HAP-1 (cell line): ENCODE data around the gene NKTR.

Experiments
- DNase-seq, 2 experiments: peaks; one replicate each; pipeline ENCODE4 v3.0.0-alpha.2; 2016 to 2020; ENCODE audit warnings: low spot score in 2 of 2
- H3K27me3 ChIP-seq: fragments of 250-450 bp; sonication (Bioruptor Pico); 2 replicates; pipeline ENCODE4 v1.5.1; 2020; ENCODE audit warnings: low read depth, mild to moderate bottlenecking, moderate library complexity
- H3K36me3 ChIP-seq: fragments of 250-450 bp; sonication (Bioruptor Pico); replicated peaks from 2 replicates; pipeline ENCODE4 v1.5.1; 2020; ENCODE audit warnings: mild to moderate bottlenecking
- H3K4me1 ChIP-seq: fragments of 250-450 bp; sonication (Bioruptor Pico); 2 replicates; pipeline ENCODE4 v1.5.1; 2020; ENCODE audit warnings: mild to moderate bottlenecking
- H3K4me3 ChIP-seq: fragments of 250-450 bp; sonication (Bioruptor Pico); 2 replicates; pipeline ENCODE4 v1.5.1; 2020; ENCODE audit warnings: mild to moderate bottlenecking, moderate library complexity
- H3K9me3 ChIP-seq: fragments of 250-450 bp; sonication (Bioruptor Pico); 2 replicates; pipeline ENCODE4 v1.5.1; 2020; ENCODE audit warnings: mild to moderate bottlenecking, moderate library complexity
- in situ Hi-C: fragments of 300-500 bp; cut with MboI; formaldehyde crosslinking; loops from 3 replicates; pipeline ENCODE4 v1.14.3; 2020; ENCODE audit warnings: low sequenced_read_pairs, inconsistent platforms, mixed read lengths

The NKTR gene

DNA sequence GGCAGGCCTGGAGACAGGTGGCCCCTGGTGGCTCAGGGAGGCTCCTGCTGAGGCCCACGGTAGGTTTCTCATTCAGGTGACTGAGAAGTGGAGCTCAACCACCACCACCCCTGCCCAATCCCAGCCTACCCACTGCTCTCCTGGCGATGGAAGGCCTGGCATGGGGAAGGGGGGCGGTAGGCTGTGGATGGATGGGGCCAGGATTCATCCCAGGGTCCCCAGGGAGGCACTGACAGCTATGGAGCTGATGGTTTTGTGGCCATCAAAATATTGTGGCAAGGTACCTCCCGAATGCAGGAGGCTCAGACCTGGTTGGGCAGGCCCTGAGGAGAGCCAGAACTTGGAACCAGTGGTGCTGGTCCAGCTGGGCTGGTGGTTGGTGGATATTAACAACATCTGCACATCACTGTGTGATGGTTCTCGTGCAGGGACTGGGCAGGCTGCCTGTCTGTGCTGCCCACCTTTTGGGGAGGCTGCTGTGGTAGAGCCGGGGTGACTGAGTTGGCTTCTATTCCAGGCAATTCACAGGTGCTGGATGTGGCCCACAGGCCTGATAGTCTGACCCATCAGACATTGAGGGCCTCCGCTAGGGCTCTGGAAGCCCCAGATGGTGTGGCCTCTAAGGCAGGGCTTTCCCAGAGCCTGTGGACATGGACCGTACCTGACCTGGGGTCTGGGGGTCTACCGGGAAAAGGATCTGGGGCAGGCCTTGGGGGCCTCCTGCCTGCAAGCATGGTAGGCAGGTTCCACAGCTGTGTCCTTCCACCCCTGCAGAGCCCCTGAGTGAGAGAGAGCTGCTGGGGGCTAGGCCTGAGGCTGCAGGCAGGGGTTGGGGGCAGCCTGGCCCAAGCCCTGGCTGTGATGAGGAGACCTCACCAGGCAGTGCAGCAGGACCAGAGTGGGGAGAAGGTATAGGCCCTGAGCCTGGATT, 56.5 kb downstream of the NKTR start:
- Histone ChIP-seq H3K4me1 (peaks cover 13% of the 10 kb centered on the region), H3K4me3 (no peak overlapping the region), H3K9me3 (no peaks in the 10 kb centered on the region), H3K36me3 (no peaks in the 10 kb centered on the region), H3K27me3 (no peaks in the 10 kb centered on the region)
- in situ Hi-C loops: no loop called here
- DNase-seq: no peak

DNA sequence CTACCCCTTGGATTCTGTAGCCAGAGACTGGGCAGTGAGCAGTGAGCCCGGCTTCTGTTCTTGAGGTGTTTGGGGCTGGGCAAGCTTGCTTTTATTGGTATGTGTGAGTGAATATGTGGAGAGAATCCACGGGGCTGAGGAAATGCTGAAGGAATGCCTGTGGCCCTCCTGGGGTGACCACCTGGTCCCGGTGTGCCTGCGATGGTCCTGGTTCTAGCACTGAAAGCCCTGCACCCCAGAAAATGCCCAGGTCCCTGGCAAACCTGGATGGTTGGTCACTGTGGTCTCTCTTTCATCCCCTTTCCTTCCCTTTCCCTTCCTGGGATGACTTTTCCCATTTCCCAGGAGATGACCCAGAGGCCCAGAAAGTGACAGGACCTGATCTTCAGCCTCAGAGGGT, 57.2 kb downstream of the NKTR start:
- in situ Hi-C loops: no loop called here
- H3K4me3 ChIP-seq: no peak overlapping the region
- no peak for DNase-seq
- no peaks in the 10 kb centered on the region for H3K36me3 ChIP-seq
- peaks cover 13% of the 10 kb centered on the region for H3K4me1 ChIP-seq
- H3K27me3 ChIP-seq: no peaks in the 10 kb centered on the region
- no peaks in the 10 kb centered on the region for H3K9me3 ChIP-seq

DNA sequence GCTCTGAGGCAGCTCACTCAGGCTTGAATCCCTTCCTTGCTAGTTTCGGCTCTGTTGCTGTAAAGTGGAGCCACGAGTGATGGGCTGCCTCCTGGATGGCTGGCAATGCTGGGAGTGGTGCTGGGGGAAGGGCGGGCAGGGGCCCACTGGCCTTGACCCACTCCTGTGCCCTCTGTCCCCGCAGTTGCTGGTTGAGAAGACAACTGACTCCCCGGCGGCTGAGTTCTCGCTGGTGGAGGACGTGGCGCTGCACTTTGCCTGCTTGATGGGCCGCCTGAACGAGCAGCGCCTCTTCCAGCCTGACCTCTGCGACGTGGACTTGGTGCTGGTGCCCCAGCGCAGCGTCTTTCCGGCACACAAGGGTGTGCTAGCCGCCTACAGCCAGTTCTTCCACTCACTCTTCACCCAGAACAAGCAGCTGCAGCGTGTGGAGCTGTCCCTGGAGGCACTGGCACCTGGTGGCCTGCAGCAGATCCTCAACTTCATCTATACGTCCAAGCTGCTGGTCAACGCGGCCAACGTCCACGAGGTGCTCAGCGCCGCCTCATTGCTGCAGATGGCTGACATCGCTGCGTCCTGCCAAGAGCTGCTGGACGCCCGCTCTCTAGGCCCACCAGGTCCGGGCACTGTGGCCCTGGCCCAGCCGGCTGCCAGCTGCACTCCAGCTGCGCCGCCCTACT, 57.7 kb downstream of the NKTR start:
- Histone ChIP-seq H3K36me3 (no peaks in the 10 kb centered on the region), H3K4me1 (peaks cover 12% of the 10 kb centered on the region), H3K4me3 (no peak overlapping the region), H3K9me3 (no peaks in the 10 kb centered on the region), H3K27me3 (no peaks in the 10 kb centered on the region)
- in situ Hi-C loops: no loop called here
- DNase-seq: no peak

DNA sequence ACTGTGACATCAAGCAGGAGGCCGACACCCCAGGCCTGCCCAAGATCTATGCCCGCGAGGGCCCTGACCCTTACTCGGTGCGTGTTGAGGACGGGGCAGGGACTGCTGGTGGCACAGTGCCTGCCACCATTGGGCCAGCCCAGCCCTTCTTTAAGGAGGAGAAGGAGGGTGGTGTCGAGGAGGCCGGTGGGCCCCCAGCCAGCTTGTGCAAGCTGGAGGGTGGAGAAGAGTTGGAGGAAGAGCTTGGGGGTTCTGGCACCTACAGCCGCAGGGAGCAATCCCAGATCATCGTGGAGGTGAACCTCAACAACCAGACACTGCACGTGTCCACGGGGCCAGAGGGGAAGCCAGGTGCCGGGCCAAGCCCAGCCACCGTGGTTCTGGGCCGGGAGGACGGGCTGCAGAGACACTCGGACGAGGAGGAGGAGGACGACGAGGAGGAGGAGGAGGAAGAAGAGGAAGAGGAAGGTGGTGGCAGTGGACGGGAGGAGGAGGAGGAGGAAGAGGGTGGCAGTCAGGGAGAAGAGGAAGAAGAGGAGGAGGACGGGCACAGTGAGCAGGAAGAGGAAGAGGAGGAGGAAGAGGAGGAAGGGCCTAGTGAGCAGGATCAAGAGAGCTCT, 58.4 kb downstream of the NKTR start:
- DNase-seq: no peak
- H3K4me3 ChIP-seq: no peak overlapping the region
- no peaks in the 10 kb centered on the region for H3K36me3 ChIP-seq
- in situ Hi-C loops: no loop called here
- H3K9me3 ChIP-seq: no peaks in the 10 kb centered on the region
- no peaks in the 10 kb centered on the region for H3K27me3 ChIP-seq
- H3K4me1 ChIP-seq: peaks cover 6% of the 10 kb centered on the region

DNA sequence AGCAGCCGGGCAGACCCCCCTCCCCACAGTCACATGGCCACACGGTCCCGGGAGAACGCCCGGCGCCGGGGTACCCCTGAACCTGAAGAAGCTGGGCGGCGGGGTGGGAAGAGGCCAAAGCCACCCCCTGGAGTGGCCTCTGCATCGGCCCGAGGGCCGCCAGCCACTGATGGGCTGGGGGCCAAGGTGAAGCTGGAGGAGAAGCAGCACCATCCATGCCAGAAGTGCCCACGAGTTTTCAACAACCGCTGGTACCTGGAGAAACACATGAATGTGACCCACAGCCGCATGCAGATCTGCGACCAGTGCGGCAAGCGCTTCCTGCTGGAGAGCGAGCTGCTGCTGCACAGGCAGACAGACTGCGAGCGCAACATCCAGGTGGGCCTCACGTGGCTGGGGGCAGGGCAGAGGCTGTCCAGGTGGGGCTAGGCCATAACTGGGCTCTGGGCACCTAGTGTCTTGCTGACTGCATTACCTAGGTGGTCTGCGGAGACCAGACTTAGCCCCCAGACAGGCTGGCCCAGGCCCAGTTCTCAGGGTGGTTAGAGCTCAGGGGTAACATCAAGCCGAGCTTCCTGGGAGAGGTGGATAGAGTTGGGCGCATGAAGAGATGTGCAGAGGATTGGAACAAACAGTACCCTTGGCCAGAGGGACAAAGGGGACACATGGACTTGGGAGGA, 59.1 kb downstream of the NKTR start:
- no peaks in the 10 kb centered on the region for H3K36me3 ChIP-seq
- no peak overlapping the region for H3K4me3 ChIP-seq
- peaks cover 5% of the 10 kb centered on the region for H3K4me1 ChIP-seq
- no peak for DNase-seq
- no peaks in the 10 kb centered on the region for H3K9me3 ChIP-seq
- no peaks in the 10 kb centered on the region for H3K27me3 ChIP-seq
- in situ Hi-C loops: no loop called here

DNA sequence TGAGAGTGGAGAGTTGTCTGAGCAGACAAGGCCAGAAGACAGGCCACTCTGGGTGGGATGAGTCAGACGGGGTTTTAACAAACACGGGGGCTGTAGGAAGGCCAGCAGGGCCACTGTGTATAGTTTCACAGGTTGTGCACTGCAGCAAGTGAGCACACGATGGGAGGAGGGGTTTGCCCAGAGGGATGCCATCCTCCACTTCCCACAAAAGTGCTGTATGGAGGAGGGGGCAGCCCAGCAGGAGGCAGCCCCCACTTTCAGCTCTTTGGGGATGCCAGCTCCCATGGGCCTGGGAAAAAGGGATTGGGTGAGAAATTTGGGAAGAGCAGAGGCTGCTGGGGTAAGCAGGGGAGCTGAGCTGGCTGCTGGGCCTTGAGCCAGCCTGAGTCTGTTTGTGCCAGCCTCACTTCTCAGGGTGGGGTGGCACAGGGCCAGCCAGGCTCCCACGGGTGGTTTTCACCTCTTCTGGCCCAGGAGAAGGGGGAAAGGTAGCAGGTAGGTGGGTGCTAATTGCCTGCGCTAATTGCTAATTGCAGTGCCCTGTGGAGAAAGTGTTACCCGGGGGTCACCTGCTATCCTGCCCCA, 59.7 kb downstream of the NKTR start:
- Histone ChIP-seq H3K27me3 (no peaks in the 10 kb centered on the region), H3K4me3 (no peak overlapping the region), H3K36me3 (no peaks in the 10 kb centered on the region), H3K9me3 (no peaks in the 10 kb centered on the region), H3K4me1 (no peaks in the 10 kb centered on the region)
- no peak for DNase-seq
- in situ Hi-C loops: no loop called here

DNA sequence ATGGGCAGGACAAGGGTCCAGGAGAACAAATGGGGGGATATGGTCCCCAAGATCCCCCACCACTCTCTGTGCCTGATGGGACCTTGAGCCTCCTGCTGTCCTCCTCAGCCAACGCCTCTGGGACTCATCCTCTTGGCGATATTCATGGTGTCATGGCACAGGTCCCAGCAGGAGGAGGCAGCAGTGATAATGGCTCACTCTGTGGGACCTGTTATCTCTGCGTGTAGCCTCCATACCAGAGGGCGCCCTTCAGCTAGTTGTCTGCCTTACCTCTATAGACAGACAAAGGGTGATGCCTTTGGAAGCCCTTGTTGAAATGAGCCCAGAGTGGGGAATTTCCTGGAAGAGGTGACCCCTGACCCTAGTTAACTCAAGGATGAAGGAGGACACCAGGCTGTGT, 60.4 kb downstream of the NKTR start:
- DNase-seq: no peak
- no peaks in the 10 kb centered on the region for H3K4me1 ChIP-seq
- in situ Hi-C loops: no loop called here
- H3K4me3 ChIP-seq: no peak overlapping the region
- no peaks in the 10 kb centered on the region for H3K9me3 ChIP-seq
- H3K27me3 ChIP-seq: no peaks in the 10 kb centered on the region
- H3K36me3 ChIP-seq: no peaks in the 10 kb centered on the region

DNA sequence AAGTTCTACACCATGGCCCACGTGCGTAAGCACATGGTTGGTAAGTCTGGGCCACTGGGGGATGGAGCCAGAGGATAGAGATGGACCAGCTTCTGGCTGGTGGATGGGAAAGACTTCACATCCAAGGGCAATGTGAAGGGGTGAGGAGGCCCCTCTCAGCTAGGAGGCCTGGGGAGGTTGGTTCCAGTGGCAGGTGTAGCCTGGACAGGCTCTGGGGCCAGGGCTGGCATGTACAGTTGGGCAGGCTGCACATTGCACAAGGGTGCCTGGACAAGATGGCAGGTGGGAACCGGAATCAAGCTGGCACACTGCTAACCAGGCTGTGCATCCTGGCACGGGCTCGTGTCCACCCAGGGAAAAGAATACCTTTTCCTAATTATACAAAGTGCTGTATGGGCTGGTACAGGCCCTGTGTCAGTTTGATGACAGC, 61.1 kb downstream of the NKTR start:
- in situ Hi-C loops: no loop called here
- Histone ChIP-seq H3K4me1 (no peaks in the 10 kb centered on the region), H3K9me3 (no peaks in the 10 kb centered on the region), H3K4me3 (no peak overlapping the region), H3K27me3 (no peaks in the 10 kb centered on the region), H3K36me3 (no peaks in the 10 kb centered on the region)
- DNase-seq: no peak

DNA sequence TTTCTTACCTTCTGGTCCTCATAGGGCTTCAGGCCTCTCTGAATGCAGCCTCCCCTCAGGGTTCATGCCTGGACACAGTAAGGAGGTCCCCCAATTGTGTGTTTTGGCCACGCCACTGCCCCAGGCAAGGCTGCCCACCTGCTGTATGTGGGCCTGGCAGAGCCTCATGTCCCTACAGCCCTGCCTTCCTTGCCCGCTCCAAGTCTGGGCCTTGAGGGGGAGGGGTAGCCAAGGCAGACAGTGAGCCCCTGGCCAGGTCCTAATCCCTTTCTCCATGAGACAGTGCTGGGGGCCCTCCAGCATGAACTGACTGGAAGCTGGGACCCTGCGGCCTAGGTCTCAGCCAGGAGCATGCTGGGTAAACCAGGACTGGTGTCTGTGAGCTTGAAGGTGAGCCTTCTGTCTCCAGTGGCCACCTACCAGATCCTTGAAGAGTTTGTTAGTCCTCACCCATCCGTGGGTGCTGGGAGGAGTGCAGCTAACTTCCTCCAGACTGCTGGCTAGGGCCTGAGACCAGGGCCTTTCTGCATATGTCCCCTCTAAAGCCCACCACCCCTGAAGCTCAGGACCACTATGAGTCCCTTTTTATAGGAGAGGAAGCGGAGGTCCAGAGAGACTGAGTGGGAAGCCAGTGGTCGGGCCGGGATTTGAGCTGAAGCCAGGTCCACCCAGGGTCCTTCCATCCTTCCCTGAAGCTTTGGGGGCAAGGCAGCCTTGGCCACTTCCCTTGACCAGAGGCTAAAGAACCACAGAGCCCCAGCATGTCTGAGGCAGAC, 61.7 kb downstream of the NKTR start:
- DNase-seq: no peak
- Histone ChIP-seq H3K9me3 (no peaks in the 10 kb centered on the region), H3K27me3 (no peaks in the 10 kb centered on the region), H3K36me3 (no peaks in the 10 kb centered on the region), H3K4me3 (no peak overlapping the region), H3K4me1 (no peaks in the 10 kb centered on the region)
- in situ Hi-C loops: no loop called here

DNA sequence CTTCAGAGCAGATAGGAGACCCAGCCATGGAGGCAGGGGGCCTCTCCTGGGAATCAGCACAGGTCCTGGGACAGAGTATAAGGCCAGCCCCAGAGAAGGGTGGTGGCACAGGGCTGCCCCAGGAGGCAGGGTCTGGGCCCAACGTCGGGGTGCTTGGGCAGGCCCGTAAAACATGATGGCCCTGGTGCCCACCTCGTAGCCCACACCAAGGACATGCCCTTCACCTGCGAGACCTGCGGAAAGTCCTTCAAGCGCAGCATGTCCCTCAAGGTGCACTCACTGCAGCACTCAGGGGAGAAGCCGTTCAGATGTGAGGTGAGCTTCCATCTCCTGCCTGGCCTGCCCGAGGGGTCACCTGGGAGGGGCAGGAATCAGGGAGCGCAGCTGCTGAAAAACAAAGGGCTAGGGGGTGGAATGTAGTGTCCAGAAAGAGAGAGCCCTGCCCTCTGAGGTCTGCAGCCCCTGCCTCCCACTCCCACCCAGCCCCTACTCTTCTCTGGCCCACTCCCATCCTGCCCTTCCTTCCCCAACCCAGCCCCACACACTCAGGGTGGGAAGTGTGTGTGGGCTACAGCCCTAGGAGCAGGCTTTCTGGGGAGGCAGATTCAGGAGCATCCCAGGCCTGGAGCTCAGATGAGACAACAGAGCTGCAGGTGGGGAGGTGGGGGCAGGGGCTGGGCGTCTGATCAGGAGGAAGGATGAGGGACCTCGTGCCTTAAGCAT, 62.5 kb downstream of the NKTR start:
- Histone ChIP-seq H3K4me1 (no peaks in the 10 kb centered on the region), H3K4me3 (no peak overlapping the region), H3K27me3 (no peaks in the 10 kb centered on the region), H3K9me3 (no peaks in the 10 kb centered on the region), H3K36me3 (no peaks in the 10 kb centered on the region)
- no peak for DNase-seq
- in situ Hi-C loops: no loop called here

DNA sequence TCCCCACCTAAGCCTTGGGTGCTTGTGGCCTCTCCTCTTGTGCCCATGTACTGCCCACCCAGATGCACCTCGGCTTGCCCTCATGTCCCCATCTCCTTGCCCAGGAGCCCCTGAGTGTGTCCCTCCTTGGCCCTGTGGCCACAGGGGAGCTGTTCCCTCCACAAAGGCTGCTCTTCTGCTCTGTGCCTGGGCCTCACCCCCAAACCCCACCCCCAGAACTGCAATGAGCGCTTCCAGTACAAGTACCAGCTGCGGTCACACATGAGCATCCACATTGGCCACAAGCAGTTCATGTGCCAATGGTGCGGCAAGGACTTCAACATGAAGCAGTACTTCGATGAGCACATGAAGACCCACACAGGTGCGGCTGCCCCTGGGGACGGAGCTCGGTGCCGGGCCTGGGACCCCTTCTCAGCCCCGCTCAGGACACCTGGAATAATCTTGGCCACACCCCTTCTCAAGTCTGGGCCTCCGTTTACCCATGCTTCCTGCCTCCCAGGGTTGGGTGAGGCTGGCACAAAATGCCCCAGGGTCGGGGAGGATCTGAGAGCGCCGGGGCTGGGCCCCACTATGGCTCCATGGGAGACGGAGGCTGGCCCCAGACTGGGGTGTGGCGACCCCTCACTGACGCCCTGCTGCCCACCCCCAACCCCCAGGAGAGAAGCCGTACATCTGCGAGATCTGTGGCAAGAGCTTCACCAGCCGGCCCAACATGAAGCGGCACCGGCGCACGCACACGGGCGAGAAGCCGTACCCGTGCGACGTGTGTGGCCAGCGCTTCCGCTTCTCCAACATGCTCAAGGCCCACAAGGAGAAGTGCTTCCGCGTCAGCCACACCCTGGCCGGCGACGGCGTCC, 63.3 kb downstream of the NKTR start:
- Histone ChIP-seq H3K4me1 (no peaks in the 10 kb centered on the region), H3K4me3 (no peak overlapping the region), H3K36me3 (no peaks in the 10 kb centered on the region), H3K27me3 (no peaks in the 10 kb centered on the region), H3K9me3 (no peaks in the 10 kb centered on the region)
- no peak for DNase-seq
- in situ Hi-C loops: no loop called here

DNA sequence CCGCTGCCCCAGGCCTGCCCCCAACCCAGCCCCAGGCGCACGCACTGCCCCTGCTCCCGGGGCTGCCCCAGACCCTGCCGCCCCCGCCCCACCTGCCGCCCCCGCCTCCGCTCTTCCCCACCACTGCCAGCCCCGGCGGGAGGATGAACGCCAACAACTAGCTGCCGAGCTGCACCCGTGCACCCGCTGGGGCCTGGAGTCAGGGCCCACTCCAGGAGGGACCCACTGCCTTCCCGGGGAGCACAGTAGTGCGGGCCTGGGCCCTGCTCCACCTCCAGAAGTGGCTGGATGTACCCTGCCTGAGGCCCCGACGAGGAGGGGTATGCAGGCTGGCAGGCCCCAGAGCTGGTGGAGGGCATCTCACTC, 63.9 kb downstream of the NKTR start:
- in situ Hi-C loops: no loop called here
- Histone ChIP-seq H3K4me3 (no peak overlapping the region), H3K27me3 (no peaks in the 10 kb centered on the region), H3K36me3 (no peaks in the 10 kb centered on the region), H3K4me1 (no peaks in the 10 kb centered on the region), H3K9me3 (no peaks in the 10 kb centered on the region)
- no peak for DNase-seq
